ENCODE results near the gene TRMT11.

- no peak for TF ChIP-seq CTCF (IDR thresholded peaks at IDR 0.05)
- TF ChIP-seq POLR2A (IDR thresholded peaks at IDR 0.05; ENCODE audit: low read depth), result no peak
- TF ChIP-seq POLR2AphosphoS5 (IDR thresholded peaks at IDR 0.05), result no peak
Observed at GRCh38 chr6:126034656-126035055, 48.3 kb downstream of the TRMT11 start.

Data from esophagus muscularis mucosa (tissue), 3 donors.